Neural progenitor cell (in vitro differentiated cells): ENCODE data around the gene SNRNP25. TPM values are rescaled to one million over a fixed set of nuclear protein-coding genes. Genes with fewer than 3 reads are reported as not detected.

Experiments used
- DNase-seq: peaks from one replicate; pipeline ENCODE4 v3.0.0-alpha.2; 2016; ENCODE audit warnings: low spot score
- H2AFZ ChIP-seq: fragments of 200-600 bp; sonication (generic); replicated peaks from 2 replicates; pipeline ENCODE4 v1.6.1; 2016; ENCODE audit warnings: antibody characterized with exemption
- H3F3A ChIP-seq: fragments of 200-600 bp; sonication (generic); 2 replicates; pipeline ENCODE4 v1.6.1; 2016; ENCODE audit warnings: antibody characterized with exemption, low read depth
- H3K27ac ChIP-seq: fragments of 200-600 bp; sonication (generic); 2 replicates; pipeline ENCODE4 v1.5.1; 2016; ENCODE audit warnings: mild to moderate bottlenecking
- H3K27me3 ChIP-seq: fragments of 200-600 bp; sonication (generic); 2 replicates; pipeline ENCODE4 v1.6.1; 2016; ENCODE audit warnings: mild to moderate bottlenecking, moderate library complexity
- H3K36me3 ChIP-seq: fragments of 200-600 bp; sonication (generic); 2 replicates; pipeline ENCODE4 v1.5.1; 2016
- H3K4me1 ChIP-seq: fragments of 200-600 bp; sonication (generic); 2 replicates; pipeline ENCODE4 v1.6.1; 2016; ENCODE audit warnings: mixed run types
- H3K4me2 ChIP-seq: fragments of 200-600 bp; sonication (generic); 2 replicates; pipeline ENCODE4 v1.6.1; 2016
- H3K4me3 ChIP-seq: fragments of 200-600 bp; sonication (generic); 2 replicates; pipeline ENCODE4 v1.5.1; 2016
- H3K79me2 ChIP-seq: fragments of 200-600 bp; sonication (generic); 2 replicates; pipeline ENCODE4 v1.6.1; 2016; ENCODE audit warnings: low read depth
- H3K9ac ChIP-seq: fragments of 200-600 bp; sonication (generic); 2 replicates; pipeline ENCODE4 v1.6.1; 2016
- H3K9me3 ChIP-seq: fragments of 200-600 bp; sonication (generic); 2 replicates; pipeline ENCODE4 v1.5.1; 2016; ENCODE audit warnings: low read depth
- H4K20me1 ChIP-seq: fragments of 200-600 bp; sonication (generic); 2 replicates; pipeline ENCODE4 v1.6.1; 2016; ENCODE audit warnings: low read depth
- H3K27ac Mint-ChIP-seq: 3 replicates; pipeline ENCODE4 v1.8.0; 2021; ENCODE audit warnings: mixed read lengths
- H3K27me3 Mint-ChIP-seq: 2 replicates; pipeline ENCODE4 v1.8.0; 2022; ENCODE audit warnings: low read depth, mild to moderate bottlenecking, inconsistent platforms, moderate library complexity, mixed read lengths; ENCODE audit not compliant: insufficient read depth
- H3K36me3 Mint-ChIP-seq: 3 replicates; pipeline ENCODE4 v1.8.0; 2021; ENCODE audit warnings: mixed read lengths
- H3K4me1 Mint-ChIP-seq: 3 replicates; pipeline ENCODE4 v1.8.0; 2021; ENCODE audit warnings: mixed read lengths
- H3K4me3 Mint-ChIP-seq: 3 replicates; pipeline ENCODE4 v1.8.0; 2021; ENCODE audit warnings: mild to moderate bottlenecking, moderate library complexity, mixed read lengths
- H3K9me3 Mint-ChIP-seq: 3 replicates; pipeline ENCODE4 v1.8.0; 2020; ENCODE audit warnings: mixed read lengths
- EZH2 ChIP-seq: fragments of 200-600 bp; sonication (generic); IDR thresholded peaks from 2 replicates; pipeline ENCODE4 v1.6.1; 2017; ENCODE audit warnings: antibody characterized with exemption, mild to moderate bottlenecking, moderate library complexity
- EZH2phosphoT487 ChIP-seq: fragments of 200-600 bp; sonication (generic); IDR thresholded peaks from 2 replicates; pipeline ENCODE4 v1.6.1; 2017; ENCODE audit warnings: antibody characterized with exemption
- total RNA-seq: library from RNA; depleted of rRNA; stranded (reverse); fragments of >200 nt; gene quantifications from 2 replicates; pipeline ENCODE4 v1.2.3, GENCODE V29; 2015; ENCODE audit warnings: low replicate concordance
- TF ChIP-seq, protein P1 (sequence below): fragments of 200-600 bp; sonication (generic); IDR thresholded peaks from 2 replicates; pipeline ENCODE4 v1.5.1; 2017; ENCODE audit warnings: antibody characterized with exemption, mild to moderate bottlenecking

SNRNP25 gene
- total RNA-seq, 1 donor from 2014 or later, result 49.8 TPM

- Histone ChIP-seq H3K9me3 (no peaks in the 10 kb centered on the region), H2AFZ (no peak overlapping the region), H3K4me2 (no peak overlapping the region), H3K79me2 (no peaks in the 10 kb centered on the region), H3K4me3 (no peak overlapping the region), H4K20me1 (peaks cover 4% of the 10 kb centered on the region), H3K4me1 (no peaks in the 10 kb centered on the region), H3K27me3 (no peaks in the 10 kb centered on the region), H3K27ac (no peak overlapping the region), H3K9ac (no peak overlapping the region), H3K36me3 (no peaks in the 10 kb centered on the region), H3F3A (peaks cover 5% of the 10 kb centered on the region)
- Mint-ChIP-seq H3K4me1 (peaks cover 4% of the 10 kb centered on the region), H3K27ac (no peak overlapping the region), H3K9me3 (no peaks in the 10 kb centered on the region), H3K36me3 (peaks cover 12% of the 10 kb centered on the region), H3K27me3 (peaks cover 8% of the 10 kb centered on the region), H3K4me3 (no peak overlapping the region)
- TF ChIP-seq, protein P1, sequence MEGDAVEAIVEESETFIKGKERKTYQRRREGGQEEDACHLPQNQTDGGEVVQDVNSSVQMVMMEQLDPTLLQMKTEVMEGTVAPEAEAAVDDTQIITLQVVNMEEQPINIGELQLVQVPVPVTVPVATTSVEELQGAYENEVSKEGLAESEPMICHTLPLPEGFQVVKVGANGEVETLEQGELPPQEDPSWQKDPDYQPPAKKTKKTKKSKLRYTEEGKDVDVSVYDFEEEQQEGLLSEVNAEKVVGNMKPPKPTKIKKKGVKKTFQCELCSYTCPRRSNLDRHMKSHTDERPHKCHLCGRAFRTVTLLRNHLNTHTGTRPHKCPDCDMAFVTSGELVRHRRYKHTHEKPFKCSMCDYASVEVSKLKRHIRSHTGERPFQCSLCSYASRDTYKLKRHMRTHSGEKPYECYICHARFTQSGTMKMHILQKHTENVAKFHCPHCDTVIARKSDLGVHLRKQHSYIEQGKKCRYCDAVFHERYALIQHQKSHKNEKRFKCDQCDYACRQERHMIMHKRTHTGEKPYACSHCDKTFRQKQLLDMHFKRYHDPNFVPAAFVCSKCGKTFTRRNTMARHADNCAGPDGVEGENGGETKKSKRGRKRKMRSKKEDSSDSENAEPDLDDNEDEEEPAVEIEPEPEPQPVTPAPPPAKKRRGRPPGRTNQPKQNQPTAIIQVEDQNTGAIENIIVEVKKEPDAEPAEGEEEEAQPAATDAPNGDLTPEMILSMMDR, result no peak
- TF ChIP-seq EZH2phosphoT487, result no peak
- TF ChIP-seq EZH2, result no peak
- DNase-seq, result no peak
Measured at GRCh38 chr16:88613-89012, 35.0 kb downstream of the SNRNP25 start.

DNA sequence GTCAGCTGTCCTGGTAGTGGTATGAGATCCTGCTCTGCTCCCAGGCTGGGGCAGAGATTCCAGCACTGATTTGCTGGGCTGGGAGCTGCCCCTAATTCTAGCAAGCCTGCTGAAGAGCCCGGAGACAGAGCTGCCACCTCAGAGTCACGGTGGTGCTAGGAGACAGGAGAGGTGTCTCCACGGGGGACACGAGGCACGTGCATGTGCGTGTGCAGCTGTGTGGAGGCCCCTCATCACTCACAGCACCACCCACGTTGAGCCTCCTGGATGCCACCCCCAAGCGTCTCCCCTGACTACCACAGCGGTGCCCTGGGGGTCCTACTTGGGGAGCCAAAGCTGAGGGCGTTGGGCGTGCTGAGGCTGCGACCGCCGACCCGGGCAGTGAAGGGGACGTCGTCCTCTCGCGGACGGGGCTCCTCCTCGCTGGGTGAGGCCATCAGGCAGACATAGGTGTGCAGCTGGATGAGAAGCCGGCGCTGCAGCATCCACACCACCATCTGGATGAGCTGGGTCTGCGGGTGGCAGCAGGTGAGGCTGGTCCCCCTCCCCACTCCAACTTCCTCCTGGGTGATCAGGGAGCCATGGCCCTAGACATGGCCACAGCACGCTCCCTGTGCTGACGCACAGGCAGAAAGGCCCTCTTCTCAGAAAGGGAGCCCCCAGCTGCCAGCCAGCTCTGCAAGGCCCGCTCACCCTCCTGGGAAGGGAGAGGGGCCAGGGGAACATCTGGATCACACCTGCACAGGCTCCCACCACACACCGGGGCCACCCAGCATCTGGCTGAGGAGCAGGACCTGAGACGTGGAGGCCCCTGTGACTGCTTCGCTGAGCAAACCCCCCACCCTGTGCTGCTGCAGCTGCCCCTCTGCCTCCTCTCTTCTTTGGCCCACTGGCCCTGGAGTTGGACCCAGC is 36.0 kb downstream of the SNRNP25 start:
- Histone ChIP-seq H3K4me1 (no peaks in the 10 kb centered on the region), H3K79me2 (no peaks in the 10 kb centered on the region), H3K4me2 (no peak overlapping the region), H3K4me3 (no peak overlapping the region), H3K9me3 (no peaks in the 10 kb centered on the region), H3F3A (peaks cover 5% of the 10 kb centered on the region), H4K20me1 (peaks cover 4% of the 10 kb centered on the region), H3K36me3 (no peaks in the 10 kb centered on the region), H3K9ac (no peak overlapping the region), H3K27ac (no peak overlapping the region), H2AFZ (no peak overlapping the region), H3K27me3 (no peaks in the 10 kb centered on the region)
- Mint-ChIP-seq H3K4me3 (no peak overlapping the region), H3K9me3 (no peaks in the 10 kb centered on the region), H3K27ac (no peak overlapping the region), H3K27me3 (peaks cover 6% of the 10 kb centered on the region), H3K36me3 (peaks cover 7% of the 10 kb centered on the region), H3K4me1 (no peaks in the 10 kb centered on the region)
- TF ChIP-seq EZH2phosphoT487, result no peak
- TF ChIP-seq EZH2, result no peak
- TF ChIP-seq, protein P1, result no peak
- no peak for DNase-seq

DNA sequence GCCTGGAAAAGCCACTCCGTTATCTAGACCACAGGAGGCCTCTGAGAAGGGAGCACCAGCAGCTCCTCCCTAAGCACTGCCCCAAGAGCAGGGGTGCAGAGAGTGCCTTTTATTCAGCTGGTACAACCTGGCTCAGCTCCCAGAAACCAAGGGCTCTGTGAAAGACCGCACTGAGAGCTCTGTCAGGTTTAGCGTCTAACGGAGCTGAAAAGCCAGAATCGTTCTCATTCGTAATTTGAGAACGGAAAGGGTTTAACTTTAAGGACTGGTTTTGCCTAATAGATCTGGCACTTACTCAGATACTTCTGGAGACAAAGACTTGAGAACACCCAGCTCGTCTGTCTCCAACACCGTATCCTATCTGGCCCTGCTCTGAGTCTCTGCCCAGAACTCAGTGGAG is 37.9 kb downstream of the SNRNP25 start:
- Mint-ChIP-seq H3K4me1 (no peaks in the 10 kb centered on the region), H3K9me3 (no peaks in the 10 kb centered on the region), H3K27ac (no peak overlapping the region), H3K36me3 (peaks cover 4% of the 10 kb centered on the region), H3K4me3 (no peak overlapping the region), H3K27me3 (peaks cover 8% of the 10 kb centered on the region)
- Histone ChIP-seq H3K4me1 (no peaks in the 10 kb centered on the region), H3K27ac (no peak overlapping the region), H3K4me3 (no peak overlapping the region), H3K27me3 (no peaks in the 10 kb centered on the region), H2AFZ (no peak overlapping the region), H4K20me1 (no peaks in the 10 kb centered on the region), H3K36me3 (no peaks in the 10 kb centered on the region), H3K79me2 (no peaks in the 10 kb centered on the region), H3K9ac (no peak overlapping the region), H3K9me3 (no peaks in the 10 kb centered on the region), H3K4me2 (no peak overlapping the region), H3F3A (peaks cover 9% of the 10 kb centered on the region)
- no peak for DNase-seq
- TF ChIP-seq EZH2 (no peak), EZH2phosphoT487 (no peak)
- TF ChIP-seq, protein P1, result no peak
